ENCODE data around the gene NKX1-1.

DNA sequence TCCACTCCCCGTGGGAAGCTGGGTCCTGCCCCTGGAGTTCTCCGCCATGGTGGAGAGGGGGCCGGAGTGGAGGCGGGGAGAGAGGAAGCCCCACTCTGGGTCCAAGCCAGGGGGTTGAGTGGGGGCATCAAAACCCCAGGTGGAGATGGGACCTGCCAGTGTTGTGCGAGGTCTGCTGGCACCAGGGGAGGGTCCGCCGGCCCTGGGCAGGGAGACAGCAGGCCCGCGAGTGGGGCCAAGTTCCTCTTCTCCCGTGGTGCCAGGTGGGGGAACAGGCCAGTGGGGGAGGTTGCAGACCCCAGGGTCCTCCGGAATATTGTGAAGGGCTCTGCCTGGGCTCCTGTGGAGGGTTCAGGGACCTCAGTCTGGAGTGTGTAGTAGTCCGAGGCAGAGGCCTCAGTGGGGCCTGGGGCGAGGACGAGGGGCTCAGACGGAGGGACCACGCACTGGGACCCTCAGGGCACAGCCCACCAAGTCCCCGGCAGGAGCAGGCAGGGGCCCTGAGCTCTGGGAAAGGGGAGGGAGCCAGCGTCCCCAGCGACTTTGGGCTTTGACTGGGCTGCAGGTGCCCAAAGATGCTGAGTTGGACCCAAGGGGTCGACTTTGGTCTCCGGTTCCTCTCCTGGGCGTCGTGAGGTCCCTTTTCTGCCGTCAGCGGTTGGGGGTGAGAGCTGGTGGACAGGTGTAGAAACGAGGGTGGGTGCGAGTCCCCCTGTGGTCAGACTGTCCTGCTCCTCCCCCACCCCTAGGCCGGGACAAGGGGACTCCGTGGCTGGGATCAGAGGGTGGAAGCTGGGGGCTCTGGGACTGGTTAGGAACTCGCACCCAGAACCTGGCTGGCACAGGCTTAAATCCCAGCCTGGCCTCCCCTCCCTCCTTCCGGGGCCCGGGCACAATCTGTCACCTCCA is 43.8 kb upstream of the NKX1-1 start:
- TF ChIP-seq POLR2AphosphoS5 (IDR thresholded peaks at IDR 0.05) (no peak), POLR2A (IDR thresholded peaks at IDR 0.05) (no peak), EP300 (IDR thresholded peaks at IDR 0.05) (no peak)
- TF ChIP-seq, protein P1, sequence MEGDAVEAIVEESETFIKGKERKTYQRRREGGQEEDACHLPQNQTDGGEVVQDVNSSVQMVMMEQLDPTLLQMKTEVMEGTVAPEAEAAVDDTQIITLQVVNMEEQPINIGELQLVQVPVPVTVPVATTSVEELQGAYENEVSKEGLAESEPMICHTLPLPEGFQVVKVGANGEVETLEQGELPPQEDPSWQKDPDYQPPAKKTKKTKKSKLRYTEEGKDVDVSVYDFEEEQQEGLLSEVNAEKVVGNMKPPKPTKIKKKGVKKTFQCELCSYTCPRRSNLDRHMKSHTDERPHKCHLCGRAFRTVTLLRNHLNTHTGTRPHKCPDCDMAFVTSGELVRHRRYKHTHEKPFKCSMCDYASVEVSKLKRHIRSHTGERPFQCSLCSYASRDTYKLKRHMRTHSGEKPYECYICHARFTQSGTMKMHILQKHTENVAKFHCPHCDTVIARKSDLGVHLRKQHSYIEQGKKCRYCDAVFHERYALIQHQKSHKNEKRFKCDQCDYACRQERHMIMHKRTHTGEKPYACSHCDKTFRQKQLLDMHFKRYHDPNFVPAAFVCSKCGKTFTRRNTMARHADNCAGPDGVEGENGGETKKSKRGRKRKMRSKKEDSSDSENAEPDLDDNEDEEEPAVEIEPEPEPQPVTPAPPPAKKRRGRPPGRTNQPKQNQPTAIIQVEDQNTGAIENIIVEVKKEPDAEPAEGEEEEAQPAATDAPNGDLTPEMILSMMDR (IDR thresholded peaks at IDR 0.05): no peak

All from suprapubic skin (tissue), 4 donors.